H1 (cell line): ENCODE measurements around the gene MARS1.

Experiments used
- EP300 ChIP-seq, 2 experiments: IDR thresholded peaks; 1 replicate in 1 of 2; 2 replicates in 1 of 2; pipeline ENCODE4 v1.6.1; 2011 to 2012; ENCODE audit warnings: low read depth in 2 of 2, low read length in 2 of 2, mild to moderate bottlenecking in 2 of 2, borderline replicate concordance in 1 of 2, inconsistent platforms in 1 of 2, moderate library complexity in 1 of 2
- KDM1A ChIP-seq: fragments of 200-600, 300-600 bp; sonication (generic); IDR thresholded peaks from 2 replicates; pipeline ENCODE4 v1.7.1; 2016; ENCODE audit warnings: mild to moderate bottlenecking, low read length, borderline replicate concordance
- NRF1 ChIP-seq: IDR thresholded peaks from 2 replicates; pipeline ENCODE4 v1.6.1; 2011; ENCODE audit warnings: mild to moderate bottlenecking, low read depth, low read length, improper control_type of control experiment
- PHF8 ChIP-seq: fragments of 200-600 bp; sonication (generic); conservative IDR thresholded peaks from 2 replicates; pipeline ENCODE4 v1.7.1; 2012; ENCODE audit warnings: low read depth, mild to moderate bottlenecking, inconsistent platforms, low read length, moderate library complexity
- POLR2A ChIP-seq, 2 experiments: IDR thresholded peaks; 1 replicate in 1 of 2; 2 replicates in 1 of 2; pipeline ENCODE4 v1.6.1; 2011; ENCODE audit warnings: low read depth in 2 of 2, low read length in 2 of 2, mild to moderate bottlenecking in 2 of 2; ENCODE audit errors: control extremely low read depth in 1 of 2
- POLR2AphosphoS5 ChIP-seq: IDR thresholded peaks from 2 replicates; pipeline ENCODE4 v1.6.1; 2011; ENCODE audit warnings: low read depth, low read length
- RAD21 ChIP-seq, 2 experiments: IDR thresholded peaks in 1 of 2; conservative IDR thresholded peaks in 1 of 2; 2 replicates each; pipeline ENCODE4 v1.6.1; 2011; ENCODE audit warnings: low read depth in 2 of 2, low read length in 2 of 2, improper control_type of control experiment in 1 of 2, inconsistent platforms in 1 of 2, mild to moderate bottlenecking in 1 of 2, moderate library complexity in 1 of 2
- RNF2 ChIP-seq: fragments of 200-900, 300-1000 bp; sonication (generic); IDR thresholded peaks from 2 replicates; pipeline ENCODE4 v1.7.1; 2016; ENCODE audit warnings: borderline replicate concordance, low read depth, mild to moderate bottlenecking, antibody characterized with exemption, low read length; ENCODE audit not compliant: poor library complexity, severe bottlenecking; ENCODE audit errors: missing control alignments
- RXRA ChIP-seq: IDR thresholded peaks from 2 replicates; pipeline ENCODE4 v1.6.1; 2011; ENCODE audit warnings: low read depth, mild to moderate bottlenecking, low read length, moderate library complexity; ENCODE audit not compliant: insufficient read depth
- TF ChIP-seq, protein P1 (sequence below): IDR thresholded peaks from 2 replicates; pipeline ENCODE4 v1.6.1; 2012; ENCODE audit warnings: inconsistent platforms
- TF ChIP-seq, protein P2 (sequence below): IDR thresholded peaks from 2 replicates; pipeline ENCODE4 v1.6.1; 2011; ENCODE audit warnings: low read length, improper control_type of control experiment
- TF ChIP-seq, protein P3 (sequence below), 3 experiments: IDR thresholded peaks; 1 replicate in 2 of 3; 2 replicates in 1 of 3; pipeline versions ENCODE4 v1.5.1 to v1.6.1; 2011; ENCODE audit warnings: low read length in 3 of 3, mild to moderate bottlenecking in 3 of 3, inconsistent platforms in 2 of 3, low read depth in 1 of 3, moderate library complexity in 1 of 3; ENCODE audit not compliant: insufficient read depth in 1 of 3; ENCODE audit errors: control extremely low read depth in 1 of 3

DNA sequence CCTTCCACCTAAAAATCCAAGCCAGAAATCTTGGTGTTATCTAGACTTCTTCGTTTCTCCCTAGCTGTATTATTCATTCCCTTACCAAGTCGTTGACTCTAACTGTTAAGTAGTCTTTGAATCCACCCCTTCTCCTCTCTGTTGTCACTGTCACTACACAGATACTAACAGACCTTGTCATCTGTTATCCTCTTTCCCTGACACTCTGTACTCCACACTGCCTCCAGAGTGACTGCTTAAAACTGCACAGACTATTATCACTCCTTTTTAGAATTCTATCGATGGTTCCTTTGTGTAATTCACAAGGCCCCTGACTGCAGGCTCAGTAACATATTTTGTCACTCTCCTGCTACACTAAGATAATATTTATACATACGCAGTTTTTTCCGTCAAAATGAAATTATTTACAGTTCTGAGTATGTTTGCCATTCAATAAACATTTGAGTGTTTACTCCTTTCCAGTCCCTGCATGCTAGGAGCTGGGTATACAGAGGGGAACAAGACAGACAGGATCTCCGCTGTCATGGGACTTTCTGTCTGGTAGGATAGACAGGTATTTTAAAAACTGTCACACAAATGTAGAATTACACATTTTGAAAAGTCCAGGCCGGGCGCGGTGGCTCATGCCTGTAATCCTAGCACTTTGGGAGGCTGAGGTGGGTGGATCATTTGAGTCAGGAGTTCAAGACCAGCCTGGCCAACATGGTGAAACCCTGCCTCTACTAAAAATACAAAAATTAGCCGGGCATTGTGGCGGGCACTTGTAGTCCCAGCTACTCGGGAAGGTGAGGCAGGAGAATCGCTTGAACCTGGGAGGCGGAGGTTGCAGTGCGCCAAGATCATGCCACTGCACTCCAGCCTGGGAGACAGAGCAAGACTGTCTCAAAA, 3.8 kb downstream of the MARS1 start:
- TF ChIP-seq KDM1A (no peak), PHF8 (no peak), POLR2AphosphoS5 (no peak), RXRA (no peak), POLR2A (IDR thresholded peaks at IDR 0.05; ENCODE audit: control extremely low read depth in 1 of 2, low read depth in 2 of 2, low read length in 2 of 2) (no peak), RNF2 (no peak), RAD21 (IDR thresholded peaks at IDR 0.05 in 1 of 2, conservative IDR thresholded peaks at IDR 0.05 in 1 of 2; ENCODE audit: low read depth in 2 of 2, low read length in 2 of 2) (no peak), NRF1 (no peak), EP300 (IDR thresholded peaks at IDR 0.05; ENCODE audit: borderline replicate concordance in 1 of 2, low read depth in 2 of 2, low read length in 2 of 2) (no peak)
- TF ChIP-seq, protein P1, sequence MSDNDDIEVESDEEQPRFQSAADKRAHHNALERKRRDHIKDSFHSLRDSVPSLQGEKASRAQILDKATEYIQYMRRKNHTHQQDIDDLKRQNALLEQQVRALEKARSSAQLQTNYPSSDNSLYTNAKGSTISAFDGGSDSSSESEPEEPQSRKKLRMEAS = no peak
- TF ChIP-seq, protein P2, sequence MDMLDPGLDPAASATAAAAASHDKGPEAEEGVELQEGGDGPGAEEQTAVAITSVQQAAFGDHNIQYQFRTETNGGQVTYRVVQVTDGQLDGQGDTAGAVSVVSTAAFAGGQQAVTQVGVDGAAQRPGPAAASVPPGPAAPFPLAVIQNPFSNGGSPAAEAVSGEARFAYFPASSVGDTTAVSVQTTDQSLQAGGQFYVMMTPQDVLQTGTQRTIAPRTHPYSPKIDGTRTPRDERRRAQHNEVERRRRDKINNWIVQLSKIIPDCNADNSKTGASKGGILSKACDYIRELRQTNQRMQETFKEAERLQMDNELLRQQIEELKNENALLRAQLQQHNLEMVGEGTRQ = no peak
- TF ChIP-seq, protein P3, sequence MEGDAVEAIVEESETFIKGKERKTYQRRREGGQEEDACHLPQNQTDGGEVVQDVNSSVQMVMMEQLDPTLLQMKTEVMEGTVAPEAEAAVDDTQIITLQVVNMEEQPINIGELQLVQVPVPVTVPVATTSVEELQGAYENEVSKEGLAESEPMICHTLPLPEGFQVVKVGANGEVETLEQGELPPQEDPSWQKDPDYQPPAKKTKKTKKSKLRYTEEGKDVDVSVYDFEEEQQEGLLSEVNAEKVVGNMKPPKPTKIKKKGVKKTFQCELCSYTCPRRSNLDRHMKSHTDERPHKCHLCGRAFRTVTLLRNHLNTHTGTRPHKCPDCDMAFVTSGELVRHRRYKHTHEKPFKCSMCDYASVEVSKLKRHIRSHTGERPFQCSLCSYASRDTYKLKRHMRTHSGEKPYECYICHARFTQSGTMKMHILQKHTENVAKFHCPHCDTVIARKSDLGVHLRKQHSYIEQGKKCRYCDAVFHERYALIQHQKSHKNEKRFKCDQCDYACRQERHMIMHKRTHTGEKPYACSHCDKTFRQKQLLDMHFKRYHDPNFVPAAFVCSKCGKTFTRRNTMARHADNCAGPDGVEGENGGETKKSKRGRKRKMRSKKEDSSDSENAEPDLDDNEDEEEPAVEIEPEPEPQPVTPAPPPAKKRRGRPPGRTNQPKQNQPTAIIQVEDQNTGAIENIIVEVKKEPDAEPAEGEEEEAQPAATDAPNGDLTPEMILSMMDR (IDR thresholded peaks at IDR 0.05; ENCODE audit: control extremely low read depth in 1 of 3, insufficient read depth in 1 of 3, low read depth in 1 of 3, low read length in 3 of 3) = peak in 1 of 3 experiments; percentile 34; a peak in 1 of 4 replicates
